Upper lobe of left lung (tissue), 4 donors: Measurements from ENCODE around the gene FHIT.

ENCODE experiments used
- CTCF ChIP-seq, 6 experiments: fragments of 450-650 bp in 4 of 6; fragments of 200-600 bp in 2 of 6; sonication (generic) in 2 of 6; IDR thresholded peaks; one replicate each; pipeline ENCODE4 v1.5.1; 2016 to 2019; ENCODE audit warnings: antibody characterized with exemption in 6 of 6
- POLR2A ChIP-seq, 4 donors: fragments of 450-650 bp; IDR thresholded peaks; one replicate each; pipeline ENCODE4 v1.5.1; 2016 to 2017; ENCODE audit warnings: antibody characterized with exemption in 4 of 4, mild to moderate bottlenecking in 2 of 4
- POLR2AphosphoS5 ChIP-seq, 2 donors: sonication (generic); formaldehyde crosslinking; IDR thresholded peaks; one replicate each; pipeline ENCODE4 v1.5.1; 2017; ENCODE audit warnings: antibody characterized with exemption in 2 of 2

GRCh38 chr3:60912876-60913275 is 338.4 kb downstream of the FHIT start:
- TF ChIP-seq CTCF (IDR thresholded peaks at IDR 0.05) (no peak), POLR2A (IDR thresholded peaks at IDR 0.05) (no peak), POLR2AphosphoS5 (IDR thresholded peaks at IDR 0.05) (no peak)
